HG03135 (cell line): ENCODE results near the gene GOSR1.
"Not testable (repeated sequence)": the region's sequence is repeated elsewhere in the genome, so short reads cannot be mapped to it uniquely, and the experiment has no call there.

Experiments used
- ATAC-seq: cut with Tn5 transposase; IDR thresholded peaks from one replicate; pipeline ENCODE4 v1.9.1; 2021; ENCODE audit warnings: mild to moderate bottlenecking, moderate library complexity; ENCODE audit not compliant: unreplicated experiment

GOSR1 gene

GRCh38 chr17:30573603-30574175 is 96.5 kb downstream of the GOSR1 start:
- no peak for ATAC-seq

- ATAC-seq = not testable (repeated sequence)
Observed at GRCh38 chr17:30574309-30574708, 97.1 kb downstream of the GOSR1 start.

DNA sequence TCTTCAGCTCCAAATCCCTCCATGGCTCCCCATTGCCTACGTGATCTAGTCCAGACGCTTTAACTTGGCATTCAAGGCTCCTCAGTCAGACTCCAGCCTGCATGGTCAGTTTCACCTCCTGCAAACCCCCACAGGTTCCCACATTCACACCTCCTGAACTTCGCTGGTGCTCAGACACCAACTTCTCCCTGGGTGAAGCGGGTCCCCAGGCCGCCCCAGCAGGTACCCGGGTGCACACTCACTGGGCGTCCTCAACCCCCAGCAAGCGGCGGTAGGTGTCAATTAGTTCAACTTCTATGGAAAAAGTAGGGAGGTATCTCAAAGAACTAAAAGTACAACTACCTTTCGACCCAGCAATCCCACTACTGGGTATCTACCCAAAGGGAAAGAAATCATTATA is 97.6 kb downstream of the GOSR1 start:
- not testable (repeated sequence) for ATAC-seq

GRCh38 chr17:30575648-30576325 is 98.6 kb downstream of the GOSR1 start:
- not testable (repeated sequence) for ATAC-seq

- no peak for ATAC-seq
Observed at GRCh38 chr17:30576326-30576861, 99.2 kb downstream of the GOSR1 start.
